Chondrocyte (in vitro differentiated cells): Measurements from ENCODE around the gene SMPD1. TPM values are rescaled to one million over a fixed set of nuclear protein-coding genes. Genes with fewer than 3 reads are reported as not detected.

Source experiments
- DNase-seq: peaks from one replicate; pipeline ENCODE4 v3.0.0; 2021; ENCODE audit warnings: mixed read lengths, low spot score
- H3K27ac Mint-ChIP-seq: one replicate; pipeline ENCODE4 v1.8.0; 2021; ENCODE audit warnings: mild to moderate bottlenecking, moderate library complexity, mixed read lengths; ENCODE audit not compliant: unreplicated experiment
- H3K27me3 Mint-ChIP-seq: 2 replicates; pipeline ENCODE4 v1.8.0; 2021; ENCODE audit warnings: low read depth, mixed read lengths
- H3K36me3 Mint-ChIP-seq: 2 replicates; pipeline ENCODE4 v1.8.0; 2021; ENCODE audit warnings: low read depth, mixed read lengths
- H3K4me1 Mint-ChIP-seq: 2 replicates; pipeline ENCODE4 v1.8.0; 2021; ENCODE audit warnings: low read depth, mild to moderate bottlenecking, mixed read lengths
- H3K4me3 Mint-ChIP-seq: one replicate; pipeline ENCODE4 v1.8.0; 2021; ENCODE audit warnings: mild to moderate bottlenecking, moderate library complexity, mixed read lengths; ENCODE audit not compliant: unreplicated experiment
- H3K9me3 Mint-ChIP-seq: 2 replicates; pipeline ENCODE4 v1.8.0; 2021; ENCODE audit warnings: low read depth, mixed read lengths
- total RNA-seq: library from RNA; stranded (reverse); gene quantifications from 3 replicates; pipeline ENCODE4 v1.2.1, GENCODE V29; 2021
- TF ChIP-seq, protein P1 (sequence below): fragments of 200-600 bp; sonication (generic); IDR thresholded peaks from 2 replicates; pipeline ENCODE4 v1.5.0; 2021; ENCODE audit warnings: antibody characterized with exemption, mild to moderate bottlenecking, moderate library complexity

The SMPD1 gene
- total RNA-seq, 1 donor from 2014 or later: 102 TPM

DNA sequence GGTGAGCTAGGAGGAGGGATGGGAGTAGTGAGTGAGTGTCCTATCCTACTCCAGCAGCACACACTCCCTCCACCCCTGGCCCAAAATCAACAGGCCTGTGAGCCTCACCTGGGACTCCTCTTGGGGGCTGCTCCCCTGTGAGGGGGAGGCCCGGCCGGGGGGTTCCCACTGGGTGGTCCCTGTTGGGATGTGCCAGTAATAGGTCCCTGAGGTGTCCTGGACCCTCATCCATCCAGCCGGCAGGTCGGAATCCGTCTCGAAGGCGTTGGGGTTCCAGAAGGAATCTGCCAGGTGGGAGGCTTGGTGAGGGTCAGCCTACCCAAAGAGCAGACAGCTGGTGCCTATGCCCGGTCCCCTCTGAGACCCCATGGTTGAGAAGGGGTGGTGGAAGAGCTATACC lies 13.3 kb downstream of the SMPD1 start:
- no peak for DNase-seq
- Mint-ChIP-seq H3K27me3 (no peaks in the 10 kb centered on the region), H3K9me3 (no peaks in the 10 kb centered on the region), H3K36me3 (peaks cover 15% of the 10 kb centered on the region), H3K4me1 (no peaks in the 10 kb centered on the region), H3K4me3 (no peak overlapping the region), H3K27ac (no peak overlapping the region)
- TF ChIP-seq, protein P1, sequence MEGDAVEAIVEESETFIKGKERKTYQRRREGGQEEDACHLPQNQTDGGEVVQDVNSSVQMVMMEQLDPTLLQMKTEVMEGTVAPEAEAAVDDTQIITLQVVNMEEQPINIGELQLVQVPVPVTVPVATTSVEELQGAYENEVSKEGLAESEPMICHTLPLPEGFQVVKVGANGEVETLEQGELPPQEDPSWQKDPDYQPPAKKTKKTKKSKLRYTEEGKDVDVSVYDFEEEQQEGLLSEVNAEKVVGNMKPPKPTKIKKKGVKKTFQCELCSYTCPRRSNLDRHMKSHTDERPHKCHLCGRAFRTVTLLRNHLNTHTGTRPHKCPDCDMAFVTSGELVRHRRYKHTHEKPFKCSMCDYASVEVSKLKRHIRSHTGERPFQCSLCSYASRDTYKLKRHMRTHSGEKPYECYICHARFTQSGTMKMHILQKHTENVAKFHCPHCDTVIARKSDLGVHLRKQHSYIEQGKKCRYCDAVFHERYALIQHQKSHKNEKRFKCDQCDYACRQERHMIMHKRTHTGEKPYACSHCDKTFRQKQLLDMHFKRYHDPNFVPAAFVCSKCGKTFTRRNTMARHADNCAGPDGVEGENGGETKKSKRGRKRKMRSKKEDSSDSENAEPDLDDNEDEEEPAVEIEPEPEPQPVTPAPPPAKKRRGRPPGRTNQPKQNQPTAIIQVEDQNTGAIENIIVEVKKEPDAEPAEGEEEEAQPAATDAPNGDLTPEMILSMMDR: no peak

DNA sequence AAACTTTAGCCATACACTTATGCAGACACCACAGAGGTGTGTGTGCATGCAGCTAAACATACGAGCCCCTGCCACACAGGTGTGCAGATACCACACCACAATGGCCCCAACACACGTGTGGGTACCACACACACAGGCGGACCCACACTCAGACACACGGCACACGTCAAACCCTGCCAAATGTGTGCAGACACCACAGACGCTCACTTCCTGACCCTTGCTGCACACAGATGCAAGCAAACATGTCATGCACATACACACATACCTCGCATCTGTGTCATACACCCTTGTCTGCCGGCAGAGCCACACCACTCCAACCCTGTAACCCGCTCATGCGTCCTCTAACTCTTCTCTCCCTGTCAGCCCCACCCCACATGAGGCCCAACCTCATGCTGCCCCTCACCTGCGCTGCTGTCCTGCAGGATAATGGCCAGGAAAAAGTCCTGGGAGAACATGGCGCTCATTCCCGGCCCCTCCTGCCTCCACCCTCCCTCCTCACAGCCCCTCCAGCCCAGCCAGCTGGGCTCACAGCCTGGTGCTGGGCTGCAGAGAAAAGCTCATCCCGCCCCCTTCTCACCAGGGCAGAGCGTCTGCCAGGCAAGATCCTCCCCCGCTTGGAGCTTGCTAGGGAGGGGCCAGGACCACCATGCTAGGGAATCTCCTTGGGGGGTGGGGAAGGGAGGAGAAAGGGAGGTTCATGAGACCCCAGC lies 14.2 kb downstream of the SMPD1 start:
- H3K4me1 Mint-ChIP-seq: no peaks in the 10 kb centered on the region
- no peak overlapping the region for H3K4me3 Mint-ChIP-seq
- no peaks in the 10 kb centered on the region for H3K27me3 Mint-ChIP-seq
- H3K27ac Mint-ChIP-seq: no peak overlapping the region
- H3K9me3 Mint-ChIP-seq: no peaks in the 10 kb centered on the region
- DNase-seq: no peak
- peaks cover 11% of the 10 kb centered on the region for H3K36me3 Mint-ChIP-seq
- TF ChIP-seq, protein P1: no peak

DNA sequence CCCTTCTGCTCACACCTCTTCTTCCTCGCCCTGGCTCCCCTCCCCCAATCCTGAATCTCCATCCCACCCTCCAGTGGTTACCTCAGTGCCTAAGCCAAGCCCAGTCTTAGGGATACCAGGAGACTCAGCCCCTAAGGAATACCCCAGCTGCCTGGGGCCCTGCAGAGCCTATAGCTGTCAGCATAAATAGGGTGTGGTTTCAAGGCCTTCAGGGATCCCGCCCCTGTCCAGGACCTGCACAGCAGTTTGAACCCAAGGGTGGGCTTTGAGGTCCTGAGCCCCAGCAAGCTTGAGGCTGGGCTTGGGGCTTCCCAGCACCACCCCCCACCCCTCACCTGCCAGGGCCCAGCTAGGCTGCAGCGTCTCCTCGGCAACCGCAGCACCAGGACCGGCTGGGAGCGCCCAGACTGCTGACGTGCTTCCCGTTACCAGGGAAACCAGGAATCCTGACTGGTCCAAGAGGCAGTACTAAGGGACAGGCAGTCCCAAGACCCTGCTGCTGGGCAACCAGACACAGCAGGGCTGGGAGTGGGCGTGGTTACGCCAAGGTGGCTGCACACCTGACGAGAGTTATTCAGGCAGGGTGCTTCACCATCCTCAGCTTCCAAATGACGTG lies 14.9 kb downstream of the SMPD1 start:
- TF ChIP-seq, protein P1: no peak
- Mint-ChIP-seq H3K36me3 (peaks cover 13% of the 10 kb centered on the region), H3K9me3 (no peaks in the 10 kb centered on the region), H3K4me1 (no peaks in the 10 kb centered on the region), H3K27me3 (no peaks in the 10 kb centered on the region), H3K4me3 (no peak overlapping the region), H3K27ac (no peak overlapping the region)
- DNase-seq: no peak

DNA sequence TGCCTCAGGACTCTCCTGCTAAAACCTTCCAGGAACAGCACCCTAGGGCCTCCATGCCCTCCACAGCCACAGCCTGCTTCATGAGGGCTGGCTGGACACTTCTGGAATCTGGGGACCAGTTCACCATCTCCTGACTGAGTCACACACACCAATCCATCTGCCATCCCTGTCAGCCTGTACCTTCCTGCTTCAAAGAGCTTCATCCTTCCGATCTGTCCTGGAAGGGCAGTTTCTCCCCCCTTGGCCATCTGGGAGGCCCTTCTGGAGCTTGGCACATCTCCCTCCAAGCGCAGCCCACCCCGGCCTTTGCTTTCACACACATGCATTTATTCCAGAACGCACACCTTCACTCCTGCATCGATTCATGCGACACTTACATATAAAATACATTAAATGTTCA lies 15.6 kb downstream of the SMPD1 start:
- peaks cover 12% of the 10 kb centered on the region for H3K36me3 Mint-ChIP-seq

DNA sequence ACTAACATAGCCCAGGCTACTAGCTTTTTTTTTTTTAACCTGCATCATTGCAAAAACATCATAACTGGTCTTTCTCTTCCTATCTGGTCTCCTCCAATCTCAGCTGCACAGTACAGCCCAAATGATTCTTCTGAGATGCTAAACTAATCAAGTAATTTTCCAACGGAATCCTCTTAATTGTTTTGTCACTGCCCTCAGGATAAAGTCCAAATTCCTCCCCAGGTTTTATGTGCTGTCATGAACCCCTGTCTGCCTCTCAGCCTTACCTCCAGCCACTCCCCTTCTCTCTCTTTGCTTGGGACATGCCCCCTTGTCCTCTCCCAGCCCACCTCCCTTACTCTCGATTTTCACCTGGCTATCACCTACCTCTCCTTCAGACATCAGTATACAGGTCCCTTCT lies 16.1 kb downstream of the SMPD1 start:
- TF ChIP-seq, protein P1: no peak
- Mint-ChIP-seq H3K27me3 (no peaks in the 10 kb centered on the region), H3K9me3 (no peaks in the 10 kb centered on the region), H3K4me3 (no peak overlapping the region), H3K36me3 (peaks cover 12% of the 10 kb centered on the region), H3K4me1 (no peaks in the 10 kb centered on the region), H3K27ac (no peak overlapping the region)
- DNase-seq: no peak

More for the DNA sequence above, 15.6 kb downstream of the SMPD1 start:
- TF ChIP-seq, protein P1: no peak
- Mint-ChIP-seq H3K27ac (no peak overlapping the region), H3K4me3 (no peak overlapping the region), H3K9me3 (no peaks in the 10 kb centered on the region), H3K4me1 (no peaks in the 10 kb centered on the region), H3K27me3 (no peaks in the 10 kb centered on the region)
- no peak for DNase-seq
